HL-60/S4 (cell line): ENCODE results near the gene FAM184B.
"Not testable (repeated sequence)": the region's sequence is repeated elsewhere in the genome, so short reads cannot be mapped to it uniquely, and the experiment has no call there.

Experiments
- in situ Hi-C: fragments of 300-500 bp; cut with MboI; formaldehyde crosslinking; loops from 2 replicates; pipeline ENCODE4 v1.14.3; 2022; ENCODE audit warnings: low sequenced_read_pairs

FAM184B gene

DNA sequence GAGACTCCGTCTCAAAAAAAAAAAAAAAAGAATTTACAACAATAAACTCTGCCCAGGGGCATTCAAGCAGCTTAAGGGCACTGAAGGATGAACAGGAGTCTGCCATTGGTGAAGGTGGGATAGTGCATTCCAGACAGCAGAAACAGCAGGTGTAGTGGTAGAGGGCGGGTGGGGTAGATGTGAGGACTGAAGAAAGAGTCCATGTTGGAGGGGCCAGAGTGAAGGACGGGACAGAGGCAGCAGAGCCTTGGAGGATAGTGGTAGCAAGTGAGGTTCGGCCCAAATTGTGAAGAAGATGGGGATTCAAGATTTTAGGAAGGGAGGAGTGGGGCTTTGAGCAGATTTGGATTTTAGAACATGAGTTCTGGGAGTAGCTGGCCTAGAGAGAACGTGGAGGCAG is 91.3 kb downstream of the FAM184B start:
- in situ Hi-C loops, result no loop called here

DNA sequence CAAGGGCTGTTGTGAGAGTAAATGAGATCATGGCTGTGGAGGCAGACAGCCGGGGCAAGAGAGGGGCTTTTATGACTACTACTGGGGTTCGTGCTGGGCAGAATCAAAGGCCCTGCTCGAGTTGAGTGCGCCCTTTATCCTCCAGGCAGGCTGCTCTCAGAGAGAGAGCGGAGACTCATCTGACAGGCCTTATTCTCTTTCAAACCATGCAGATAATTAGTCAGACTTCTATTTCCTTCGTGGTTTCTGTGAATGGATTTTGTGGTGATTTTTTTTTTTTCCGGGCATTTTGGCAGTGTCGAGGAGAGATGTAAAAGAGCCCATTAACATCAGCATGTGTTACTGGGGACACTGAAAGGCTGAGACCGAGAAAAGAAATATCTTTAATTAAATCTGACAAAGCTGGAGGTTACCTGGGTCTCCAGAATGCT is 93.4 kb downstream of the FAM184B start:
- in situ Hi-C loops, result no loop called here

GRCh38 chr4:17687237-17687857 is 94.1 kb downstream of the FAM184B start:
- in situ Hi-C loops, result no loop called here

GRCh38 chr4:17684648-17685047 is 96.8 kb downstream of the FAM184B start:
- in situ Hi-C loops, result not testable (repeated sequence)

DNA sequence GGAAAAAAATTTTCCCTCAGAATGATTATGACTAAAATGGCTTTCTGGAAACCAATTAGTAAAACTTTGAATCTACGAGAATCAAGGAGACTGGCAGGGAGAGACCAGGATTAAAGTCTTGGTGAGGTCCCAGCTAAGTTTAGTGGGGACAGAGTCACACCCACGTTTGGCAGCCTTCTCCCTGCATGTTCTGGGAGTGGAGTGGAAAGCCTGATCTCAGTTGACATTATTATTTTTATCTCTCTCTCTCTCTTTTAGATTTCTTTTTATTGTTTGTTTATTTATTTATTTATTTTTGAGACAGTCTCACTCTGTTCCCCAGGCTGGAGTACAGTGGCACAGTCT is 99.2 kb downstream of the FAM184B start:
- in situ Hi-C loops, result no loop called here

- in situ Hi-C loops, result no loop called here
Observed at GRCh38 chr4:17681281-17682221, 99.9 kb downstream of the FAM184B start.

GRCh38 chr4:17680559-17681280 is 100.7 kb downstream of the FAM184B start:
- in situ Hi-C loops, result no loop called here

DNA sequence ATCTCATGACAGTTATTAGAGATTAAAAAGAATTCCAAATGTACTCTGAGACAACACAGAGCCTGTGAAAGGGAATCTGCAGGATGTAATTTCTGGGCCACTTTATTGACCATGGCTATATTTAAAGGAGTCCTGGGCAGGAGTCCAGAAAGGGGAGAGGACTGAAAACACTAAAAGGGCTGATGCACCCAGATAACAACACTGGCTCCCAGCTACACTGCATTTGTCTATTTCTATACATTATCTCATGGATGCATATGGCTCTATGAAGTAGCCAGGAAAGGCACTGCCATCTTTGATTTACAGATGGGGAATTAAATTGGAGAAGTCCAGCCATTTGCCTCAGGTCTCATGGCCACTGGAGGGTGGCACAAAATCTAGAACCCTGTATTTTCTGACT is 111.0 kb downstream of the FAM184B start:
- in situ Hi-C loops, result no loop called here

- in situ Hi-C loops, result no loop called here
Observed at GRCh38 chr4:17667653-17668201, 113.7 kb downstream of the FAM184B start.

- in situ Hi-C loops, result no loop called here
Observed at GRCh38 chr4:17667253-17667652, 114.2 kb downstream of the FAM184B start.

- in situ Hi-C loops, result no loop called here
Observed at GRCh38 chr4:17665852-17666251, 115.6 kb downstream of the FAM184B start.

DNA sequence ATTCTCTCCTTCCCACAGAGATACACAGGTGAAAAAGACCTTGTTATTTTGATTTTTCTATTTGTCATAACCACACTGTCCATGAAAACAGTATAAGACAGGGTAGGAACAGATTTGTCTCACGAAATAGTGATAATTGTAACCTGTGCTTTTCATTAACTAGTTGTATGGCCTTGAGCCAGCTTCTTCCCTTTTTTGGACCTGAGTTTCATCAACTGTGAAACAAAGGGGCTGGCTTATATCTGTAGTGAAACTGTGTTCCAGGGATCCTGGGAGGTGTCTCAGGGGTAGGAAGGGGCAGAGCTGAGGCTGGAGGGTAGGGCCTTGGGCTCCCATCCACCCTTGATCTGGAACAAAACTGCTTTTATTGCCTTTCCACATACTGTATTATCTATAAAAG is 116.1 kb downstream of the FAM184B start:
- in situ Hi-C loops, result no loop called here

DNA sequence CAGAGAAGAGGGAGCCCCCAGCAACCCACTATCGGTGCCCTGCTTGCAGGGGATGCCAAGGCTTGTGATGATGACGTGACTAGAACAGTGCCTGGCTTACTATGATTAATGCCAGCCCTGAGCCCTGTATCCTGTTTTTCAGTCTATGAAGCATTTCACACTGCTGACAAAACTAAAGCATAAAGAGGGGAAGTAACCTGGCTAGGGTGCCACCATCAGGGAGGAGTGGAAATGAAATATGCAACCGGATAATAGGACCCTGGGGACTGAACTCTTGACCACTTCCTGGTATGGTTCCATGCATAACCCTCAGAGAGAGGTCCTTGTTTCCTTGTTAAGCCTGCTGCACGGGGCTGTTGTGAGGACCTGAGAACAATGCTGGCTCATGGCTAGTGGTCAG is 116.7 kb downstream of the FAM184B start:
- in situ Hi-C loops, result no loop called here

DNA sequence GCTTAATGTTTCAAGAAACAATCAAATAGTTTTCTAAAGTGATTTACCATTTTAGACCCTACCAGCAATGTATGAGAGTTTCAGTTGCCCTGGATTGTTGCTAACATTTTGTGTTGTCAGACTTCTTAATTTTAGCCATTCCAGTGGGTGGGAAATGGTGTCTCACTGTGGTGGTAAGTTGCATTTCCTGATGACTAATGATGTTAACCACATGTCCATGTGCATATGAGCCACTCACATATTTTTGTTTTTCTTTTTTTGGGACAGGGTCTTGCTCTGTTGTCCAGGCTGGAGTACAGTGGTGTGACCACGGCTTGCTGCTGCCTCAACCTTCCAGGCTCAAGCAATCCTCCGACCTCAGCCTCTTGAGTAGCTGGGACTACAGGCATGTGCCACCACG is 118.7 kb downstream of the FAM184B start:
- in situ Hi-C loops, result no loop called here

DNA sequence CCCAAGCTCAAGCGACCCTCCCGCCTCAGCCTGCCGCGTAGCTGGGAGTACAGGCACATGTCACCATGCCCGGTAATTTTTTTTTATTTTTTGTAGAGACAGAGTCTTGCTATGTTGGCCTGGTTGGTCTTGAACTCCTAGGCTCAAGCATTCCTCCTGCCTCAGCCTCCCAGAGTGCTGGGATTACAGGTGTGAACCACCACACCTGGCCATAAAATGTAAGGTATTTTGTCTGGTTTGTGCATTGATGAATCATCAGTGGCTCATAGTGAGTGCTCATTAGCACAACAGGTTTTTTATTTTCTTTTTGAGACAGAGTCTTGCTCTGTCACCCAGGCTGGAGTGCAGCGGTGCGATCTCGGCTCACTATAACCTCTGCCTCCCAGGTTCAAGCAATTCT is 122.2 kb downstream of the FAM184B start:
- in situ Hi-C loops, result not testable (repeated sequence)

DNA sequence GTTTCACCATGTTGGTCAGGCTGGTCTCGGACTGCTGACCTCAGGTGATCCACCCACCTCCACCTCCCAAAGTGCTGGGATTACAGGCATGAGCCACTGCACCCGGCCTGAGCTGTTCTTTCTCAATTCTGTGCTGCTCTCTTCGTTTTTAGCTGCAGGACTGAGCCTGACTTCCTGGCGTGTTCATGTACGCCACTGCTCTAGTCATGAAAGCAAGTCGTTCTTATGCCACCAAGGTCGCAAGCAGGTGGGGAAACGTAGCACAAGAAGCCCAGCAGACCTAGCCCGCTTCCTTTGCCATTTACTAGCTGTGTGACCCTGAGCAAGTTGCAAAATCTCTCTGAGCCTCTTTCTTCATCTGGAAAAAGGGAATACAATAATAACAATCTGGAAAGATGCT is 123.6 kb downstream of the FAM184B start:
- in situ Hi-C loops, result no loop called here

DNA sequence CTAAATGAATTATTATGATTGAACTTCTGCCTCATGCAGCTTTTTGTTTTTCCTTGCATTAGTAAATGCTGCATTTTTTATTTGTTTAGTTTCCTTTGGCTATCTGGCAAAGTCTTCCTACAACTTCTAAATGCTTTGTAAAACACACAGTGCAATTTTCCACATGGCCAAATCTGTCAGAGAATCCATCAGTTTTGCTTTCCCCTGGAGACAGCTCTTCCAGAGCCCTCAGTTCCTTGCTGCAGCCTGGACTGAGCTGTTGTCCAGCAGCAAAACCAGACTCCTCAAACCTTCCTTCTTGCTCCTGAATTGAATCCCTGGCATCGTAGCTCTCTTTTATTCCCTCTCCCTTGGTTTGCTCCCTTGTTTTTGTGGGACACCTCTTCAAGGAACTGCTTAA is 124.3 kb downstream of the FAM184B start:
- in situ Hi-C loops, result no loop called here

- in situ Hi-C loops, result no loop called here
Observed at GRCh38 chr4:17654701-17655100, 126.7 kb downstream of the FAM184B start.

GRCh38 chr4:17650406-17650805 is 131.0 kb downstream of the FAM184B start:
- in situ Hi-C loops, result no loop called here

DNA sequence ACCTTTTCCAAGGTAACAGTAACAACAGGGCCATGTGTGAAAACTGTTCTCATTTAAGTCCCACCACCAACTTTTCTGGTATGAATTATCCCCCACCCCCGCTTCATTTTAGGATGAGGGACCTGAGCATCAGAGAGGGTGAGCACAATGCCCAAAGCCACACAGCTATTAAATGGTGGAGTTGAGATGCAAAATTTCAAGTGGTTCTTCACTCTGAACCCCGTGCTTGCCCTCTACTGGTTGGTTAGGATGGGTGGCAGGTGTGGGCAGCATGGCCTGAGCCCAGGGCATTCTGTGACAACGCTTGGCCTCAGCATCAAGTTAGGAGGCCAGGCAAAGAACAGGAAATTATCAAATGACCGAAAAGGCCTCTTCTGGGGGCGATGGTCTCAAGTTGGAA is 133.5 kb downstream of the FAM184B start:
- in situ Hi-C loops, result no loop called here

GRCh38 chr4:17647176-17647806 is 134.1 kb downstream of the FAM184B start:
- in situ Hi-C loops, result no loop called here
